GM10248 (cell line): ENCODE measurements around the gene FRMD4B.

Experiments used
- CTCF ChIA-PET: fragments of 300-600 bp; sonication (Branson Sonifier 250); formaldehyde crosslinking; extraction: SDS; loops from one replicate; lab custom pipeline; 2021; ENCODE audit warnings: antibody characterized with exemption; lab: Yijun Ruan, JAX
- POLR2A ChIA-PET: fragments of 350-650 bp; sonication (Branson Sonifier 250); formaldehyde crosslinking; extraction: SDS; loops from one replicate; lab custom pipeline; 2020; ENCODE audit warnings: antibody characterized with exemption; lab: Yijun Ruan, JAX
- DNase-seq: peaks from one replicate; pipeline ENCODE4 v3.0.0; 2012; ENCODE audit errors: extremely low spot score
- CTCF ChIP-seq: IDR thresholded peaks from 2 replicates; pipeline ENCODE4 v1.5.1; 2012; ENCODE audit warnings: mild to moderate bottlenecking, low read depth; ENCODE audit errors: extremely low read depth, missing control alignments, control extremely low read depth

The FRMD4B gene

GRCh38 chr3:69232482-69232881 lies 153.4 kb downstream of the FRMD4B start:
- DNase-seq: no peak
- POLR2A ChIA-PET: no interaction called here
- no peak for TF ChIP-seq CTCF
- CTCF ChIA-PET: interaction anchor here (3.9 kb wide), 1 partner anchor 12 kb away, joined by 12 read pairs; no protein-coding TSS in a partner anchor

GRCh38 chr3:69231929-69232440 lies 153.9 kb downstream of the FRMD4B start:
- CTCF ChIA-PET: interaction anchor here (3.6 to 3.9 kb wide), 2 partner anchors 12 to 71 kb away, joined by 10 to 12 read pairs; no protein-coding TSS in a partner anchor
- POLR2A ChIA-PET: no interaction called here
- DNase-seq: no peak
- TF ChIP-seq CTCF: no peak

GRCh38 chr3:69226071-69226470 lies 159.8 kb downstream of the FRMD4B start:
- ChIA-PET POLR2A (no interaction called here), CTCF (interaction anchor here (1.2 kb wide), 1 partner anchor 80 kb away, joined by 4 read pairs; no protein-coding TSS in a partner anchor)
- no peak for DNase-seq
- no peak for TF ChIP-seq CTCF

- CTCF ChIA-PET: interaction anchor here (2.0 kb wide), 1 partner anchor 58 kb away, joined by 7 read pairs; no protein-coding TSS in a partner anchor
- TF ChIP-seq CTCF: no peak
- POLR2A ChIA-PET: no interaction called here
- no peak for DNase-seq
These were observed 166.7 kb downstream of the FRMD4B start for GRCh38 chr3:69219101-69219708.

- ChIA-PET POLR2A (no interaction called here), CTCF (interaction anchor here (0.9 to 2.0 kb wide), 6 partner anchors 8 to 139 kb away, joined by 3 to 7 read pairs (median 4); no protein-coding TSS in a partner anchor)
- DNase-seq: no peak
- no peak for TF ChIP-seq CTCF
These were observed 167.8 kb downstream of the FRMD4B start for GRCh38 chr3:69218079-69218478.

- ChIA-PET POLR2A (no interaction called here), CTCF (interaction anchor here (2.0 kb wide), 1 partner anchor 55 kb away, joined by 7 read pairs; no protein-coding TSS in a partner anchor)
- no peak for DNase-seq
- no peak for TF ChIP-seq CTCF
These were observed 168.9 kb downstream of the FRMD4B start for GRCh38 chr3:69216981-69217380.
